NCI-H1048 (cell line): Measurements from ENCODE around the gene TIAM2.

Experiments
- DNase-seq: peaks from one replicate; lab custom pipeline; 2025; lab: John Stamatoyannopoulos, UW

Gene TIAM2

GRCh38 chr6:155130161-155130853 is 135.2 kb downstream of the TIAM2 start:
- no peak for DNase-seq

- DNase-seq, result no peak
Observed at GRCh38 chr6:155132617-155133016, 137.5 kb downstream of the TIAM2 start.

- no peak for DNase-seq
Observed at GRCh38 chr6:155141002-155141401, 145.9 kb downstream of the TIAM2 start.

GRCh38 chr6:155141512-155141911 is 146.4 kb downstream of the TIAM2 start:
- DNase-seq, result no peak

GRCh38 chr6:155142168-155143028 is 147.3 kb downstream of the TIAM2 start:
- DNase-seq, result no peak

- DNase-seq, result no peak
Observed at GRCh38 chr6:155143029-155143577, 148.0 kb downstream of the TIAM2 start.

GRCh38 chr6:155143578-155144106 is 148.5 kb downstream of the TIAM2 start:
- no peak for DNase-seq

- DNase-seq, result no peak
Observed at GRCh38 chr6:155146205-155146604, 151.1 kb downstream of the TIAM2 start.

- no peak for DNase-seq
Observed at GRCh38 chr6:155147958-155148663, 153.0 kb downstream of the TIAM2 start.

GRCh38 chr6:155150967-155151671 is 156.0 kb downstream of the TIAM2 start:
- DNase-seq, result no peak

- DNase-seq, result no peak
Observed at GRCh38 chr6:155152211-155153076, 157.3 kb downstream of the TIAM2 start.

- DNase-seq, result peak; percentile 85
Observed at GRCh38 chr6:155154158-155154830, 159.2 kb downstream of the TIAM2 start.

- DNase-seq, result no peak
Observed at GRCh38 chr6:155155787-155156447, 160.8 kb downstream of the TIAM2 start.

GRCh38 chr6:155157101-155157500 is 162.0 kb downstream of the TIAM2 start:
- no peak for DNase-seq

- no peak for DNase-seq
Observed at GRCh38 chr6:155158030-155158843, 163.1 kb downstream of the TIAM2 start.

GRCh38 chr6:155162682-155163081 is 167.6 kb downstream of the TIAM2 start:
- DNase-seq, result no peak

GRCh38 chr6:155163601-155164000 is 168.5 kb downstream of the TIAM2 start:
- no peak for DNase-seq

- DNase-seq, result no peak
Observed at GRCh38 chr6:155165029-155165710, 170.1 kb downstream of the TIAM2 start.
